Stimulated activated CD8-positive, alpha-beta memory T cell treated with anti-CD3 and anti-CD28 coated beads, Interleukin-15, amount 100 ng/mL, for 48 hours (primary cell): Measurements from ENCODE around the gene FOXC1.

Source experiments
- DNase-seq, 2 donors: peaks; one replicate each; pipeline ENCODE4 v3.0.0-alpha.2; 2020; ENCODE audit warnings: low read depth in 2 of 2

The FOXC1 gene

DNA sequence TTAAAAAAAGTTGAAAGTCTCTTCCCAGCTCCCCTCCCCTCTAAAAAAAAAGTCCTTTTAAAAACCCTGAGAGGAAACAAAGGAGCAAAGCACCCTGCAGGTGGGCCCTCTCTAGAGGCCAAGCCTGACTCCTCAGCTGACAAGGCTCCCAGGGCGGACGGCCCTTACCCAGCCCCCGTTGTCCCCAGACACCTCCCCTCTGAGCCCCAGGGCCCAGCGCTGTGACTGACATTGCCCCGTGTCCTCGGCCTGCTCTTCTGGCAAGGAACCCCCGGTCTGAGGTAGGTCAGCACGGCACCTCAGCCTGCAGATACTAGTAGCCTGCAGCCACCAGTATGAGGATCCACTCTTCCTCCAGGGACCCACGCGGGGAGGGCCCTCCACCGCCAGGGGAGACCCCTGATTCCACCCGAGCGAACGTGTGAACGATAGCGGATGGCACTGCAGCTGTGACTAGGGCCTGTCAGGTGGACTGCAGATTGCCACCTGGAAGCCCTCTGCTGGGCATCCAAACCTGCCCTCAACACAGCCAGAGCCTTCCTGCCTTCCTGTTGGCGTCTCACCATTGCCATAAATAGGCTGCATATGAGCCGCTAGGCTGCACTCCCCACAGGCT, 34.2 kb downstream of the FOXC1 start:
- DNase-seq: no peak

GRCh38 chr6:1644516-1645060, 34.9 kb downstream of the FOXC1 start:
- no peak for DNase-seq

GRCh38 chr6:1645466-1646185, 35.9 kb downstream of the FOXC1 start:
- DNase-seq: no peak

DNA sequence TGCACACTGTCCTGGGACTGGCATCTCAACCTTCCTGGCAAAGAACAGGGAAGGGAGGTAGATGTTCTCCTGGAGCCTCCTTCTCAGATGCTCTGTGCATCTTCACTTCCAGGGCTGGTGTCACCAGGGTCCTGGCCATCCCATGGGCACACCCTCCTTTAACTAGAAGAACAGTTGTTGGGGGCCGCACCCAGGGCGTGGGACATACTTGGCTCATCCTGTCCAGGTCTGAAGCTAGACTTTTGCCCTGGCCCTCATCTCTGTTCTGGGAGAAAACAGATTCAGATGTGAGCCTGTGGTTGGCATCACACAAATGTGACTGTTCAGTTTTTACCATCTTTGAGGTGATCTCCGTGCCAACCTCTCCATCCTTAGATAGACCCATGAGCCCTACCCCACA, 41.6 kb downstream of the FOXC1 start:
- no peak for DNase-seq

DNA sequence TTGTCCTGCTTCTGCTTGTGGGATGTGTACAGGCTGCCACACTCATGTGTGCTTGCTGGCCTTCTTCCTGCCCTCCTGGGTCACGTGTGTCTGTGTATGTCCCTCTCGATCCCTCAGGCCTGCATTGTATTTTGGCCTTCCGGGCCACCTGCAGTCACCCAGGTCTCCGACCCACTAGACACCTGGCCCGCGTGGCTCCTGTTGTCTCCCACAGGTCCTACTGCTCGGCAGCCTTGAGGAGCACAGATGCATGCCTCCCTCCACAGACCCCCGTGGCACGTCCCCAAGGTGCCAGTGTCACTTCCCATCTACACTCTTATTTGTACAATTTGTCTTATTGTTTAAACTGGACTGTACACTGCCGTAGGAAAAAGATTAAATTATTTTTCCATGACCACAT, 43.1 kb downstream of the FOXC1 start:
- DNase-seq: no peak

DNA sequence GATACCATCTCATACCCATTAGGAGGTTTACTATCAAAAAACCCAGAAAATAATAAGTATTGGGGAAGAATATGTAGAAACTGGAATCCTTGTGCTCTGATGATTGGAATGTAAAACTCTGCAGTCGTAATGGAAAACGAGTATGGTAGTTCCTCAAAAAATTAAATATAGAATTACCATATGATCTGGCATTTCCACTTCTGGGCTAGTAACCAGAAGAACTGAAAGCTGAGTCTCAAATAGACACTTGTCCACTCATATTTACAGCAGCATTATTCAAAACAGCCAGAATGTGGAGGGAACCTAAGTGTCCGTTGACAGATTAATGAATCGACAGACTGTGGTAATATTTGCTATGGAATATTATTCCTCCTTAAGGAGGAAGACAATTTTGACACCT, 44.3 kb downstream of the FOXC1 start:
- no peak for DNase-seq

- no peak for DNase-seq
Observed at GRCh38 chr6:1657116-1657770, 47.5 kb downstream of the FOXC1 start.

DNA sequence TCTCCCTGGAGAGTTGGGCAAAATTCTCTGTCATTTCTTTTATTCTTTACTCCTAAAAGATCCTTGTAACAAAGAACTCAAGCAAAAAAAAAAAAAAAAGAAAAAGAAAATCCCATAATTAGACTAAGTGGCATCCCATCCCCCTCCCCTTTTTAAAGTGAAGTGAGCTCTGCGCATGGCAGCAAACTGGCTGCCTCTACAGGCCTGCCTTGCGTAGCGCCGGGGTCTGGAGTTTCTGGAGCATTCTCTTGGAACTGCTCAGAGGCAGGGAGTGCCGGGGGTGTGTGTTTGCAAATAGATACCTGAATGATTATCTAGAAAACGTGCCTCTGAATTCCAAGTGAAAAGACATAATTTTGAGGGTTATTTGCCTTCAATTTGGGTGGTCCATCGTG, 48.1 kb downstream of the FOXC1 start:
- no peak for DNase-seq

DNA sequence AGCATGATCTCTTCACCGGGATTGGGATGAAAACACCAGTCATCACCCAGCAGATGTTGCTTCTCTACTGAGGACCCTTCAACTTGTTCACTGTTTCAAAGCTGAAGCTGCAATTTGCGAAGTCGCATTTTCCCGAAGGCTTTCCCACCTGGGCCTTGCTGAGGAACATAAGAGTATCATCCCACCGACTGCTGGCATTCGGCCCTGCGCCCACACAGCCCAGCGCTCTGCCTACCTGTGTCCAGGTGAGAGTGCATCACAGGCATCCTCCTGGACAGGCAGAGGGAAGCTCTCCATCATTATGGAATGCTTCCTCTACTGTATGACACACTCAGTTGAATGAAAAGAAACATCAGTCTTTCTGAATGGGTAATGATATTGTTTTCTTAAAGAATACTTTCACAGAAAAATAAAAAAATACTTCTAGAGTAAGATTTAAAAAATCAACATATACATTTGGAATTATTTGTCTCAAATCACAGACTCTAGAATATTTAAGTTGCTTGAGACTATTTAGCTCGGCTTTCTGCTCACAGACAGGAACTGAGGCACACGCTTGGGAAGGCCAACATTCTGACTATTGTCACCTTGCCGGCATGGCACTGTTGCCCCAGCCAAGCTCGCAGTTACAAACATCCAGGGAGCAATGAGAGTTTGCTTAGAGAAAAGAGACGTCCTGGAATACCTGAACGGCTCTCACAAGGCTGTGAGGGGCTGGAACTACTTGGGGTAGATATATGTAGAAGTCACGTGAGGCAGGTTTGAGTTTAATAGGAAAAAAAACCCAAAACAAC, 48.7 kb downstream of the FOXC1 start:
- DNase-seq: no peak

GRCh38 chr6:1659816-1660215, 50.1 kb downstream of the FOXC1 start:
- no peak for DNase-seq

- DNase-seq: no peak
Observed at GRCh38 chr6:1662534-1662933, 52.8 kb downstream of the FOXC1 start.
